AG04449 (cell line): ENCODE results near the gene BCAS4.

Experiments
- CTCF ChIA-PET: fragments of 350-600 bp; formaldehyde crosslinking; extraction: SDS; loops from one replicate; lab custom pipeline; 2021; ENCODE audit warnings: antibody characterized with exemption; lab: Yijun Ruan, JAX
- POLR2A ChIA-PET: fragments of 400-600, 350-600 bp; formaldehyde crosslinking; extraction: SDS; loops from one replicate; lab custom pipeline; 2020; ENCODE audit warnings: antibody characterized with exemption, inconsistent platforms; lab: Yijun Ruan, JAX
- DNase-seq: peaks from one replicate; pipeline ENCODE4 v3.0.0-alpha.2; 2010; ENCODE audit warnings: low read depth, low spot score
- H3K4me3 ChIP-seq: 2 replicates; pipeline ENCODE4 v1.5.1; 2011; ENCODE audit warnings: low read depth, mild to moderate bottlenecking, control low read depth, low read length
- CTCF ChIP-seq: IDR thresholded peaks from one replicate; pipeline ENCODE4 v1.5.1; 2011; ENCODE audit warnings: mild to moderate bottlenecking, moderate library complexity, low read length, control low read depth, inconsistent platforms; ENCODE audit not compliant: insufficient read depth; ENCODE audit errors: missing control alignments

Gene BCAS4

GRCh38 chr20:50824137-50824536 is 29.3 kb downstream of the BCAS4 start:
- TF ChIP-seq CTCF, result no peak
- no peak overlapping the region for H3K4me3 ChIP-seq
- POLR2A ChIA-PET, result interaction anchor here (0.8 kb wide), 1 partner anchor 134 kb away, joined by 3 read pairs; the partner anchor contains the start of genes DPM1 and MOCS3
- CTCF ChIA-PET, result interaction anchor here (1.0 to 6.7 kb wide), 7 partner anchors 10 to 163 kb away, joined by 3 to 80 read pairs (median 4); partner anchors contain the start of genes ADNP and BCAS4
- DNase-seq, result no peak

GRCh38 chr20:50826121-50826520 is 31.3 kb downstream of the BCAS4 start:
- no peak for DNase-seq
- ChIA-PET POLR2A (no interaction called here), CTCF (interaction anchor here (1.2 to 6.7 kb wide), 5 partner anchors 9 to 103 kb away, joined by 3 to 80 read pairs (median 9); partner anchors contain the start of genes ADNP and BCAS4)
- H3K4me3 ChIP-seq, result no peak overlapping the region
- TF ChIP-seq CTCF, result no peak

GRCh38 chr20:50828363-50829136 is 33.7 kb downstream of the BCAS4 start:
- H3K4me3 ChIP-seq, result no peak overlapping the region
- POLR2A ChIA-PET, result no interaction called here
- CTCF ChIA-PET, result interaction anchor here (1.0 kb wide), 1 partner anchor 9 kb away, joined by 3 read pairs; no protein-coding TSS in a partner anchor
- no peak for TF ChIP-seq CTCF
- no peak for DNase-seq

- no peak for TF ChIP-seq CTCF
- POLR2A ChIA-PET, result no interaction called here
- DNase-seq, result no peak
- CTCF ChIA-PET, result interaction anchor here (1.6 to 2.3 kb wide), 3 partner anchors 13 to 37 kb away, joined by 6 to 8 read pairs (median 8); partner anchors contain the start of gene BCAS4
- no peak overlapping the region for H3K4me3 ChIP-seq
These were observed 36.8 kb downstream of the BCAS4 start for GRCh38 chr20:50831622-50832021.

- CTCF ChIA-PET, result interaction anchor here (0.7 to 2.3 kb wide), 6 partner anchors 10 to 146 kb away, joined by 3 to 12 read pairs (median 4); partner anchors contain the start of gene BCAS4
- no peak overlapping the region for H3K4me3 ChIP-seq
- no peak for TF ChIP-seq CTCF
- POLR2A ChIA-PET, result no interaction called here
- DNase-seq, result peak; percentile 94
These were observed 39.7 kb downstream of the BCAS4 start for GRCh38 chr20:50834599-50835005.
